Measurements from ENCODE around the gene CHST15. TPM values are rescaled to one million over a fixed set of nuclear protein-coding genes. Genes with fewer than 3 reads are reported as not detected.

Gene CHST15
- total RNA-seq, 1 donor from 2014 or later, result 36.5 TPM

DNA sequence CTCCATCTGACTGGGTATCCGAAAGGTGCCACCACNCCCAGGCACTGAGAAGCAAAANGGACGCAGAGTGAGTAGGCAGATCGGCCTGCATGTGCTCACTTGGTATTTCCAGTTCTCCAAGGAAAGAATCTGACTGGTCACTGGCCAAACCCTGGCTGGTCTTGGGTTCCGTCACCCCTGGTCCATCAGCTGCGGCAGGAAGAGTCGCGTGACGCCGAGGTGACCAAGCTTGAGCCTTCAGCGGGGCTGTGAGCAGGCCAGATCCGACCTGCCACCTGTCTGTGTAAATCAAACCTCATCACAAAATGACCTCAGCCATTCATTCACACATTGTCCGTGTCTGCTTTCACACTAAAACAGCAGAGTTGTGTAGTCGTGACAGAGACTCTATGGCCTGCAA, 28.8 kb upstream of the CHST15 start:
- no peak for ATAC-seq
- H3K4me3 ChIP-seq, result no peak overlapping the region
- no peaks in the 10 kb centered on the region for H3K36me3 ChIP-seq
- no peak for DNase-seq
- TF ChIP-seq, protein P1, sequence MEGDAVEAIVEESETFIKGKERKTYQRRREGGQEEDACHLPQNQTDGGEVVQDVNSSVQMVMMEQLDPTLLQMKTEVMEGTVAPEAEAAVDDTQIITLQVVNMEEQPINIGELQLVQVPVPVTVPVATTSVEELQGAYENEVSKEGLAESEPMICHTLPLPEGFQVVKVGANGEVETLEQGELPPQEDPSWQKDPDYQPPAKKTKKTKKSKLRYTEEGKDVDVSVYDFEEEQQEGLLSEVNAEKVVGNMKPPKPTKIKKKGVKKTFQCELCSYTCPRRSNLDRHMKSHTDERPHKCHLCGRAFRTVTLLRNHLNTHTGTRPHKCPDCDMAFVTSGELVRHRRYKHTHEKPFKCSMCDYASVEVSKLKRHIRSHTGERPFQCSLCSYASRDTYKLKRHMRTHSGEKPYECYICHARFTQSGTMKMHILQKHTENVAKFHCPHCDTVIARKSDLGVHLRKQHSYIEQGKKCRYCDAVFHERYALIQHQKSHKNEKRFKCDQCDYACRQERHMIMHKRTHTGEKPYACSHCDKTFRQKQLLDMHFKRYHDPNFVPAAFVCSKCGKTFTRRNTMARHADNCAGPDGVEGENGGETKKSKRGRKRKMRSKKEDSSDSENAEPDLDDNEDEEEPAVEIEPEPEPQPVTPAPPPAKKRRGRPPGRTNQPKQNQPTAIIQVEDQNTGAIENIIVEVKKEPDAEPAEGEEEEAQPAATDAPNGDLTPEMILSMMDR (IDR thresholded peaks at IDR 0.05), result no peak
- H3K9me3 ChIP-seq, result no peaks in the 10 kb centered on the region
- H3K27me3 ChIP-seq (ENCODE audit: low read depth), result no peaks in the 10 kb centered on the region
- H3K4me1 ChIP-seq, result peaks cover 30% of the 10 kb centered on the region
- H3K27ac ChIP-seq, result no peak overlapping the region
- intact Hi-C loops (cut with DNase I), result no loop called here

DNA sequence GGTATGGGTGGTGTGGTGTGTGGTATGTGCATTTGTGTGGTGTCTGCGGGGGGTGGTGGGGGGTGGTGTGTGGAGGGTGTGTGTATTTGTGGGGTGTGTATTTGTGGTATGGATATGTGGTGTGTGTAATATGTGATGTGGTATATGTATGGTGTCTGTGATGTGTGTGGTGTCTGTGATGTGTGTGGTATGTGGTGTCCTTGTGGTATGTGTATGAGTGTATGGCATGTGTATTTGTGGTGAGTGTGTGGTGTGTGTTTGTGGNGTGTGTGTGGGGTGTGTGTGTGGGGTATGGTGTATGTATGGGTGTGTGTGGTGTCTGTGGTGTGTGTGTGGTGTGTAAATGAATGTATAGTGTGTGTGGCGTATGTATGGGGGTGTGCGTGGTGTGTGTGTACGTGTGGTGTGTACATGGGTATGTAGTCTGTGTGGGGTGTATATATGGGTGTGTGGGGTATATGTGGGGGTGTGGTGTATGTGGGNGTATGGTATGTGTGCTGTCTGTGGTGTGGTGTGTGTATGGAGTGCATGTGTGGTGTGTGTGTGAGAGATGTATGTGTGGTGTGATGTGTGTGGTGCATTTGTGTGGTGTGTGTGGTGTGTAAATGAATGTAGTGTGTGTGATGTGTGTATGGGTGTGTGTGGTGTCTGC, 27.1 kb upstream of the CHST15 start:
- TF ChIP-seq, protein P1 (IDR thresholded peaks at IDR 0.05), result no peak
- Histone ChIP-seq H3K27me3 (ENCODE audit: low read depth) (no peaks in the 10 kb centered on the region), H3K36me3 (no peaks in the 10 kb centered on the region), H3K4me3 (no peak overlapping the region), H3K9me3 (no peaks in the 10 kb centered on the region), H3K4me1 (peaks cover 29% of the 10 kb centered on the region), H3K27ac (no peak overlapping the region)
- DNase-seq, result no peak
- ATAC-seq, result no peak
- intact Hi-C loops (cut with DNase I), result no loop called here

DNA sequence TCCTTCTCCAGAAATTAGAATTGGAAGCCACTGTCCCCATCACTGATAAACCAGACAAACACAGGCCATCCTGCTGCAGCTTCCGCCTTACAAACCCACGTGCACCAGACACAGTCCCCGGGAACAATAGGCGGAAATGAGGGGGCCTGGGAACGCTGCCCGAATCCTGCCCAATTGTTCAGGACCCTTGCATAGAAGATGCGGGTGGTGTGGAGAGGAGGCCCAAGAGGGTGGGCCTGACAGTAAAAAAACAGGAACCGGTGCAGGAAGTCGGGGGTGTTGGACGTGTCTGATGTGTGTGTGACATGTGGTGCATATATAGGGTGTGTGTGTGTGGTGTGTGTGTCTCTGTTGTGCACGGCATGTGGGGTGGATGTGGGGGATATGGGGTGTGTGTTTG, 26.5 kb upstream of the CHST15 start:
- DNase-seq, result peak; percentile 71

DNA sequence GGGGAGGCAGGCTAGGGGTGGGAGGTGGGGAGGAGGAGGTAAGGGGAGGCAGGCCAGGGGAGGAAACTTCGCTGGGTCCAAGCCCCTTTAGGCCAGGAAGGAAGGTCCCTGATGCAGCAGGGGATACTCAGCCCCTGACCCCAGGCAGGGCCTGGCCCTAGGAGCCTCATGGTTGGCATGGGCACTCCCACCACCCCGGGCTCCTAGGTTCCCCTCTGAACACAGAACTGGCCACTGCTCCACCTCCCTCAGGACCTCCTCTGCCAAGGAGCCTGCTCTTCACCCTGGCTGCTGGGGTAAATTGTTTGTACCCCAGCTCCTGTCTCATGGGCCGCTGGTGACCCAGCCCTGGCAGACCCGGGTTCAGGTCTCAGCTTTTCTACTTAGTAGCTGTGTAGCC, 25.8 kb upstream of the CHST15 start:
- H3K4me1 ChIP-seq, result peaks cover 29% of the 10 kb centered on the region
- H3K27me3 ChIP-seq (ENCODE audit: low read depth), result no peaks in the 10 kb centered on the region
- no peak for DNase-seq
- TF ChIP-seq, protein P1 (IDR thresholded peaks at IDR 0.05), result no peak
- no peaks in the 10 kb centered on the region for H3K36me3 ChIP-seq
- ATAC-seq, result no peak
- H3K4me3 ChIP-seq, result no peak overlapping the region
- no peaks in the 10 kb centered on the region for H3K9me3 ChIP-seq
- intact Hi-C loops (cut with DNase I), result no loop called here
- peak overlapping the region; percentile 75 for H3K27ac ChIP-seq

More for the DNA sequence above, 26.5 kb upstream of the CHST15 start:
- Histone ChIP-seq H3K27me3 (ENCODE audit: low read depth) (no peaks in the 10 kb centered on the region), H3K4me3 (no peak overlapping the region), H3K4me1 (peaks cover 29% of the 10 kb centered on the region), H3K36me3 (no peaks in the 10 kb centered on the region), H3K9me3 (no peaks in the 10 kb centered on the region), H3K27ac (peak overlapping the region; percentile 75)
- TF ChIP-seq, protein P1 (IDR thresholded peaks at IDR 0.05), result no peak
- intact Hi-C loops (cut with DNase I), result no loop called here
- peak; percentile 71 to 72 for ATAC-seq

DNA sequence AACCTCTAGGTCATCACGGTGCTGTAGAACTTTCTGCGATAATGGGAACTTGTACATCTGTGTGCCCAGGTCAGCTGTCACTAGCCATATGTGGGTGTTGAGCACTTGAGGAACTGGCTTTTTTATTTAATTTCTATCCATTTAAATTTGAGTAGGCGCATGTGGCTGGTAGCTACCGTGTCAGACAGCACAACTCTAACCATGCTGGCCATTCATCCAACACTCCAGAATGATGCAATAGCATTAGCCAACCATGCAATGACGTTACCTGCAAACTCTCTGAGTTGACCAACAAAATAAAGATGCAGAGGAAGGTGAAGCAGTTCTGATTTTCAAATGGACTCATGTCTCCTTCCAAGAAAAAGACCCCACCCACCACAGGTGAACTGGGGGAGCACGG, 24.4 kb upstream of the CHST15 start:
- no peaks in the 10 kb centered on the region for H3K36me3 ChIP-seq
- TF ChIP-seq, protein P1 (IDR thresholded peaks at IDR 0.05), result no peak
- intact Hi-C loops (cut with DNase I), result no loop called here
- H3K27ac ChIP-seq, result no peak overlapping the region
- DNase-seq (no peak), ATAC-seq (no peak)
- H3K4me3 ChIP-seq, result no peak overlapping the region
- no peaks in the 10 kb centered on the region for H3K9me3 ChIP-seq
- H3K27me3 ChIP-seq (ENCODE audit: low read depth), result no peaks in the 10 kb centered on the region
- H3K4me1 ChIP-seq, result peaks cover 29% of the 10 kb centered on the region

DNA sequence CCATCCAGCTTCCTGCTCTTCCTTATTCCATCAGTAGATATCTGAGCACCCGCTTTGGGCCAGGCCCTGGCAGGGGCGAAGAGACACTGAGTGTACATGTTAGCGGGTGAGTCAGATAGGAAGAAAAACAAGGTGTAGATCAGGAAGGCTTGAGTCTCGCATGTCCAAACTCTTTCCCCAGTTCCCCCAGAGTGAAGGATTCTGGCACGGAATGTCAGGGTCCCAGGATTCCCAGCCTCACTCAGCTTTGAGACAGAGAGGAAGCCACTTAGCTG, 24.1 kb upstream of the CHST15 start:
- Histone ChIP-seq H3K36me3 (no peaks in the 10 kb centered on the region), H3K27ac (no peak overlapping the region), H3K27me3 (ENCODE audit: low read depth) (no peaks in the 10 kb centered on the region), H3K9me3 (no peaks in the 10 kb centered on the region), H3K4me1 (peaks cover 29% of the 10 kb centered on the region), H3K4me3 (no peak overlapping the region)
- intact Hi-C loops (cut with DNase I), result no loop called here
- ATAC-seq (no peak), DNase-seq (no peak)
- TF ChIP-seq, protein P1 (IDR thresholded peaks at IDR 0.05), result no peak
